Endothelial cell of umbilical vein (primary cell): ENCODE data around the gene BRCA2. TPM values are rescaled to one million over a fixed set of nuclear protein-coding genes. Genes with fewer than 3 reads are reported as not detected.

Experiments
- BruUV-seq: library from RNA; stranded (reverse); fragments of 400-500 nt; replicated peaks from 2 replicates; lab custom pipeline; 2021; lab: Mats Ljungman, UMichigan
- CTCF ChIA-PET: fragments of 300-600, 350-600 bp; sonication (Branson Sonifier 250); formaldehyde crosslinking; loops from one replicate; lab custom pipeline; 2021; ENCODE audit warnings: antibody characterized with exemption, inconsistent platforms; lab: Charles Lee
- POLR2A ChIA-PET: fragments of 300-600, 350-600 bp; sonication (Branson Sonifier 250); formaldehyde crosslinking; loops from one replicate; lab custom pipeline; 2021; ENCODE audit warnings: antibody characterized with exemption, inconsistent platforms; lab: Charles Lee
- DNase-seq: peaks from one replicate; pipeline ENCODE4 v3.0.0-alpha.2; 2011; ENCODE audit warnings: low read depth, low spot score
- FAIRE-seq: peaks from 2 replicates; lab custom pipeline; 2011; peaks lifted over from hg19 to GRCh38; lab: Jason Lieb, UNC
- H2AFZ ChIP-seq: 2 replicates; pipeline ENCODE4 v1.6.0; 2012; ENCODE audit warnings: low read depth, low read length, control low read depth, inconsistent platforms
- H3K27ac ChIP-seq: 2 replicates; pipeline ENCODE4 v1.5.1; 2011; ENCODE audit warnings: low read depth, mild to moderate bottlenecking, control low read depth, low read length, moderate library complexity; ENCODE audit not compliant: insufficient read depth
- H3K27me3 ChIP-seq, 2 experiments: 2 replicates each; pipeline versions ENCODE4 v1.6.0 to v1.6.1; 2011; ENCODE audit warnings: low read length in 2 of 2, mixed read lengths in 1 of 2; ENCODE audit not compliant: control insufficient read depth in 2 of 2, insufficient read depth in 2 of 2
- H3K36me3 ChIP-seq, 2 experiments: 2 replicates in 1 of 2; 3 replicates in 1 of 2; pipeline ENCODE4 v1.5.1; 2011; ENCODE audit warnings: low read length in 2 of 2, mild to moderate bottlenecking in 1 of 2, moderate library complexity in 1 of 2; ENCODE audit not compliant: control insufficient read depth in 2 of 2, insufficient read depth in 2 of 2; ENCODE audit errors: extremely low read depth in 1 of 2
- H3K4me1 ChIP-seq: 3 replicates; pipeline ENCODE4 v1.5.1; 2011; ENCODE audit warnings: mild to moderate bottlenecking, low read length; ENCODE audit not compliant: control insufficient read depth, insufficient read depth; ENCODE audit errors: extremely low read depth
- H3K4me2 ChIP-seq: 2 replicates; pipeline ENCODE4 v1.6.1; 2011; ENCODE audit warnings: low read length, control low read depth, mixed read lengths; ENCODE audit not compliant: insufficient read depth
- H3K4me3 ChIP-seq, 3 experiments: fragments of 200-600 bp in 1 of 3; sonication (generic), shearing (Covaris generic) in 1 of 3; replicated peaks in 1 of 3; 2 replicates each; pipeline ENCODE4 v1.5.1; 2011 to 2016; ENCODE audit warnings: control low read depth in 3 of 3, low read length in 3 of 3, mild to moderate bottlenecking in 2 of 3, inconsistent platforms in 1 of 3, low read depth in 1 of 3, moderate library complexity in 1 of 3; ENCODE audit not compliant: insufficient read depth in 1 of 3
- H3K79me2 ChIP-seq: 2 replicates; pipeline ENCODE4 v1.6.0; 2012; ENCODE audit warnings: low read length, inconsistent platforms; ENCODE audit not compliant: control insufficient read depth, insufficient read depth
- H3K9ac ChIP-seq: replicated peaks from 2 replicates; pipeline ENCODE3; 2011; ENCODE audit warnings: low read length, control low read depth; ENCODE audit not compliant: insufficient read depth; ENCODE audit errors: extremely low read depth
- H3K9me1 ChIP-seq: replicated peaks from 3 replicates; pipeline ENCODE4 v1.6.0; 2011; ENCODE audit warnings: mild to moderate bottlenecking, low read length; ENCODE audit not compliant: control insufficient read depth, insufficient read depth; ENCODE audit errors: extremely low read depth
- H3K9me3 ChIP-seq: replicated peaks from 2 replicates; pipeline ENCODE4 v1.5.1; 2012; ENCODE audit warnings: low read length, inconsistent platforms; ENCODE audit not compliant: control insufficient read depth, insufficient read depth
- H4K20me1 ChIP-seq: replicated peaks from 2 replicates; pipeline ENCODE3; 2011; ENCODE audit warnings: mild to moderate bottlenecking, low read length; ENCODE audit not compliant: control insufficient read depth, insufficient read depth; ENCODE audit errors: extremely low read depth
- FOS ChIP-seq: IDR thresholded peaks from 2 replicates; pipeline ENCODE4 v1.6.1; 2011; ENCODE audit warnings: mild to moderate bottlenecking, low read length, moderate library complexity, borderline replicate concordance; ENCODE audit not compliant: insufficient read depth
- JUN ChIP-seq: IDR thresholded peaks from 2 replicates; pipeline ENCODE4 v1.6.1; 2011; ENCODE audit warnings: borderline replicate concordance, low read depth; ENCODE audit not compliant: insufficient read length, insufficient read depth
- POLR2A ChIP-seq: IDR thresholded peaks from 2 replicates; pipeline ENCODE4 v1.6.1; 2012; ENCODE audit warnings: low read depth, mild to moderate bottlenecking, control low read depth, low read length
- POLR2AphosphoS5 ChIP-seq: IDR thresholded peaks from 2 replicates; pipeline ENCODE4 v1.6.1; 2012; ENCODE audit warnings: low read depth, mild to moderate bottlenecking, control low read depth, low read length, moderate library complexity; ENCODE audit not compliant: insufficient read depth
- dilution Hi-C: fragments of 300-500 bp; cut with MboI; formaldehyde crosslinking; loops from one replicate; pipeline ENCODE4 v1.15.0; 2019; ENCODE audit warnings: low sequenced_read_pairs; ENCODE audit not compliant: extremely low pct_ligation_motif_present
- intact Hi-C: fragments of 100-400 bp; cut with micrococcal nuclease; formaldehyde crosslinking; loops from one replicate; pipeline ENCODE4 v1.10.0; 2022
- polyA plus RNA-seq, 4 experiments: library from polyadenylated mRNA; depleted of rRNA in 3 of 4; stranded (reverse) in 3 of 4; unstranded in 1 of 4; fragments of >200 nt; gene quantifications; 2 replicates each; pipeline versions ENCODE4 v1.2.1 to v1.2.3, GENCODE V29; 2011 to 2012; ENCODE audit warnings: missing spikeins in 1 of 4
- total RNA-seq: library from RNA; stranded (reverse); gene quantifications from 2 replicates; pipeline ENCODE4 v1.2.3, GENCODE V29; 2021
- TF ChIP-seq, protein P1 (sequence below): IDR thresholded peaks from 2 replicates; pipeline ENCODE4 v1.6.1; 2011; ENCODE audit not compliant: insufficient read depth, insufficient read length
- TF ChIP-seq, protein P2 (sequence below), 2 donors: IDR thresholded peaks; 1 replicate in 1 of 2; 2 replicates in 1 of 2; pipeline ENCODE4 v1.5.1; 2011; ENCODE audit warnings: low read length in 2 of 2, mild to moderate bottlenecking in 2 of 2, moderate library complexity in 2 of 2, control low read depth in 1 of 2, inconsistent platforms in 1 of 2, low read depth in 1 of 2; ENCODE audit not compliant: insufficient read depth in 1 of 2; ENCODE audit errors: extremely low read depth in 1 of 2

BRCA2 gene
- total and polyA plus RNA-seq, 2 donors (not counting 3 experiments of a cell fraction or from before 2014, with no cell fraction given) = 2.9 to 17.5 TPM

DNA sequence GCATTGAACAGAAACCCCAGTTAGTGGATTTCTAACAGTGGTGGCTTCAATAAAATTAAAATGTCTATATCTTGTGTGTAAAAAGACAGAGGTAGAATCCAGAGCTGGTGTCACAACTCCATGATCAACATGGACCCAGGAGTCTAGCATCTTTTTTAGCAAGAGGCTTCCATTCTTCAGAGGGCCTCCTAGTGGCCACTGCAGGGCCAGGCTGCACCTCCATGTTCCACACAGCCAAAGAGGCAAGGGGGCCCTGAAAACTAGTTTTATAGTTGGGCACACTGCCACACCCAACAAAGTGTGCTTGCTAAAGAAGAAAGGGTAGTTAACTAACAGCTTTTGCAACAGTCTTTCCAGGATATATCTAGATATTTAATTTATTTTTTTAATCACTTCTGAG lies 99.7 kb downstream of the BRCA2 start:
- POLR2A ChIA-PET = no interaction called here
- Histone ChIP-seq H3K27me3 (no peaks in the 10 kb centered on the region), H3K4me3 (no peak overlapping the region), H3K4me1 (peaks cover 2% of the 10 kb centered on the region), H3K36me3 (no peaks in the 10 kb centered on the region), H3K27ac (no peak overlapping the region), H4K20me1 (no peaks in the 10 kb centered on the region), H3K9ac (no peak overlapping the region), H3K9me3 (no peaks in the 10 kb centered on the region), H3K9me1 (no peaks in the 10 kb centered on the region), H3K4me2 (no peak overlapping the region), H3K79me2 (no peaks in the 10 kb centered on the region), H2AFZ (no peak overlapping the region)
- FAIRE-seq = peak; percentile 49
- CTCF ChIA-PET = interaction anchor here (0.8 to 1.2 kb wide), 4 partner anchors 10 to 505 kb away, joined by 3 to 4 read pairs (median 3); no protein-coding TSS in a partner anchor
- no TSS peak for BruUV-seq
- DNase-seq = no peak
- dilution Hi-C loops = no loop called here
- intact Hi-C loops = no loop called here
- no peak for TF ChIP-seq FOS
- TF ChIP-seq, protein P1, sequence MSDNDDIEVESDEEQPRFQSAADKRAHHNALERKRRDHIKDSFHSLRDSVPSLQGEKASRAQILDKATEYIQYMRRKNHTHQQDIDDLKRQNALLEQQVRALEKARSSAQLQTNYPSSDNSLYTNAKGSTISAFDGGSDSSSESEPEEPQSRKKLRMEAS = no peak
- TF ChIP-seq, protein P2, sequence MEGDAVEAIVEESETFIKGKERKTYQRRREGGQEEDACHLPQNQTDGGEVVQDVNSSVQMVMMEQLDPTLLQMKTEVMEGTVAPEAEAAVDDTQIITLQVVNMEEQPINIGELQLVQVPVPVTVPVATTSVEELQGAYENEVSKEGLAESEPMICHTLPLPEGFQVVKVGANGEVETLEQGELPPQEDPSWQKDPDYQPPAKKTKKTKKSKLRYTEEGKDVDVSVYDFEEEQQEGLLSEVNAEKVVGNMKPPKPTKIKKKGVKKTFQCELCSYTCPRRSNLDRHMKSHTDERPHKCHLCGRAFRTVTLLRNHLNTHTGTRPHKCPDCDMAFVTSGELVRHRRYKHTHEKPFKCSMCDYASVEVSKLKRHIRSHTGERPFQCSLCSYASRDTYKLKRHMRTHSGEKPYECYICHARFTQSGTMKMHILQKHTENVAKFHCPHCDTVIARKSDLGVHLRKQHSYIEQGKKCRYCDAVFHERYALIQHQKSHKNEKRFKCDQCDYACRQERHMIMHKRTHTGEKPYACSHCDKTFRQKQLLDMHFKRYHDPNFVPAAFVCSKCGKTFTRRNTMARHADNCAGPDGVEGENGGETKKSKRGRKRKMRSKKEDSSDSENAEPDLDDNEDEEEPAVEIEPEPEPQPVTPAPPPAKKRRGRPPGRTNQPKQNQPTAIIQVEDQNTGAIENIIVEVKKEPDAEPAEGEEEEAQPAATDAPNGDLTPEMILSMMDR (IDR thresholded peaks at IDR 0.05; ENCODE audit: extremely low read depth in 1 of 2, insufficient read depth in 1 of 2, low read depth in 1 of 2, low read length in 2 of 2) = peak; percentile 52 to 58
- no peak for TF ChIP-seq POLR2AphosphoS5
- TF ChIP-seq JUN = no peak

DNA sequence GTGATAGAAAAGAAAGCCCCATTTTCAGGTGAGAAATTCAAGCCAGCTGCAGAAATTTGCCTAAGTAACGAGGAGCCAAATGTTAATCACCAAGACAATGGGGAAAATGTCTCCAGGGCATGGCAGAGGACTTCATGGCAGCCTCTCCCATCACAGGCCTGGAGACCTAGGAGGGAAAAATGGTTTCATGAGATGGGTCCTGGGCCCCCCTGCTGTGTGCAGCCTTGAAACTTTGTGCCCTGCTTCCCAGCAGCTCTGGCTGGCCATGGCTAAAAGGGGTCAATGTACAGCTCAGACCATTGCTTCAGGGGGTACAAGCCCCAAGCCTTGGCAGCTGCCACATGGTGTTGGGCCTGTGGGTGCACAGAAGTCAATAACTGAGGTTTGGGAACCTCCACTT lies 102.7 kb downstream of the BRCA2 start:
- intact Hi-C loops = no loop called here
- DNase-seq (no peak), FAIRE-seq (no peak)
- dilution Hi-C loops = no loop called here
- H3K4me2 ChIP-seq = no peak overlapping the region
- H3K79me2 ChIP-seq = no peaks in the 10 kb centered on the region
- H3K27ac ChIP-seq = no peak overlapping the region
- H3K9me3 ChIP-seq = no peaks in the 10 kb centered on the region
- no peak overlapping the region for H2AFZ ChIP-seq
- no peaks in the 10 kb centered on the region for H3K9me1 ChIP-seq
- H3K4me1 ChIP-seq = no peaks in the 10 kb centered on the region
- CTCF ChIA-PET = no interaction called here
- no TSS peak for BruUV-seq
- POLR2A ChIA-PET = no interaction called here
- no peaks in the 10 kb centered on the region for H3K36me3 ChIP-seq
- TF ChIP-seq, protein P2 (IDR thresholded peaks at IDR 0.05; ENCODE audit: extremely low read depth in 1 of 2, insufficient read depth in 1 of 2, low read depth in 1 of 2, low read length in 2 of 2) = no peak
- TF ChIP-seq JUN (no peak), POLR2A (no peak)
- H3K9ac ChIP-seq = no peak overlapping the region
- no peaks in the 10 kb centered on the region for H3K27me3 ChIP-seq
- H3K4me3 ChIP-seq = no peak overlapping the region
- H4K20me1 ChIP-seq = no peaks in the 10 kb centered on the region
